EL (cell line): ENCODE measurements around the gene HLA-DRB1.
"Not testable (repeated sequence)": the region's sequence is repeated elsewhere in the genome, so short reads cannot be mapped to it uniquely, and the experiment has no call there.

Source experiments
- DNase-seq: peaks from one replicate; pipeline ENCODE4 v3.0.0-alpha.2; 2016

Gene HLA-DRB1

GRCh38 chr6:32554116-32554965 lies 35.3 kb downstream of the HLA-DRB1 start:
- no peak for DNase-seq

GRCh38 chr6:32553037-32553742 lies 36.5 kb downstream of the HLA-DRB1 start:
- no peak for DNase-seq

GRCh38 chr6:32551410-32551809 lies 38.2 kb downstream of the HLA-DRB1 start:
- no peak for DNase-seq

GRCh38 chr6:32539839-32540238 lies 49.8 kb downstream of the HLA-DRB1 start:
- DNase-seq = no peak

- not testable (repeated sequence) for DNase-seq
Observed at GRCh38 chr6:32530431-32530793, 59.2 kb downstream of the HLA-DRB1 start.

GRCh38 chr6:32529697-32530430 lies 59.8 kb downstream of the HLA-DRB1 start, which contains the start of gene HLA-DRB5:
Gene HLA-DRB5 (minus strand): TSS chr6:32530287. CDS start chr6:32530224, 63 bp downstream.
- no peak for DNase-seq
